Measurements from ENCODE around the gene PRDX3.
"Not testable (repeated sequence)": the region's sequence is repeated elsewhere in the genome, so short reads cannot be mapped to it uniquely, and the experiment has no call there.

Gene PRDX3

GRCh38 chr10:119161680-119162451 is 16.7 kb downstream of the PRDX3 start:
- no peak for DNase-seq

GRCh38 chr10:119159332-119159731 is 19.3 kb downstream of the PRDX3 start:
- no peak for DNase-seq

GRCh38 chr10:119153661-119154060 is 25.0 kb downstream of the PRDX3 start:
- DNase-seq: no peak

GRCh38 chr10:119153041-119153440 is 25.6 kb downstream of the PRDX3 start:
- no peak for DNase-seq

- not testable (repeated sequence) for DNase-seq
Observed at GRCh38 chr10:119151601-119152000, 27.0 kb downstream of the PRDX3 start.

GRCh38 chr10:119149729-119150128 is 28.9 kb downstream of the PRDX3 start:
- no peak for DNase-seq

GRCh38 chr10:119149157-119149556 is 29.5 kb downstream of the PRDX3 start:
- no peak for DNase-seq

- DNase-seq: no peak
Observed at GRCh38 chr10:119143657-119144056, 35.0 kb downstream of the PRDX3 start.

GRCh38 chr10:119140603-119141245 is 37.9 kb downstream of the PRDX3 start:
- DNase-seq: no peak

- no peak for DNase-seq
Observed at GRCh38 chr10:119139464-119140067, 39.0 kb downstream of the PRDX3 start.

GRCh38 chr10:119138346-119139306 is 40.0 kb downstream of the PRDX3 start:
- no peak for DNase-seq

GRCh38 chr10:119137878-119138277 is 40.7 kb downstream of the PRDX3 start:
- not testable (repeated sequence) for DNase-seq

GRCh38 chr10:119136084-119136483 is 42.5 kb downstream of the PRDX3 start:
- no peak for DNase-seq

- DNase-seq: no peak
Observed at GRCh38 chr10:119135513-119135881, 43.1 kb downstream of the PRDX3 start.

- DNase-seq: no peak
Observed at GRCh38 chr10:119133949-119134348, 44.7 kb downstream of the PRDX3 start.

- DNase-seq: peak; percentile 60 to 64
Observed at GRCh38 chr10:119132521-119133345, 45.9 kb downstream of the PRDX3 start.

GRCh38 chr10:119131512-119132240 is 46.9 kb downstream of the PRDX3 start:
- DNase-seq: no peak

- no peak for DNase-seq
Observed at GRCh38 chr10:119129721-119130120, 48.9 kb downstream of the PRDX3 start.

GRCh38 chr10:119125942-119126341 is 52.7 kb downstream of the PRDX3 start:
- DNase-seq: no peak

- DNase-seq: no peak
Observed at GRCh38 chr10:119120875-119121274, 57.7 kb downstream of the PRDX3 start.

- DNase-seq: no peak
Observed at GRCh38 chr10:119120413-119120867, 58.2 kb downstream of the PRDX3 start.

Measured in cerebellar nuclear complex (tissue), 1 donor.